ENCODE data around the gene SYT7. TPM values are rescaled to one million over a fixed set of nuclear protein-coding genes. Genes with fewer than 3 reads are reported as not detected.

Gene SYT7
- total RNA-seq, 1 donor from 2014 or later, result 4.8 TPM

GRCh38 chr11:61560751-61561150, 20.1 kb downstream of the SYT7 start:
- peaks cover 33% of the 10 kb centered on the region for H3K27me3 ChIP-seq
- no peaks in the 10 kb centered on the region for H3K4me1 ChIP-seq
- no peak for TF ChIP-seq CTCF (IDR thresholded peaks at IDR 0.05)
- no peaks in the 10 kb centered on the region for H3K9me3 ChIP-seq
- H3K4me3 ChIP-seq, result no peak overlapping the region
- intact Hi-C loops (cut with DNase I), result no loop called here
- no peak overlapping the region for H3K27ac ChIP-seq
- ATAC-seq (no peak), DNase-seq (no peak)
- H3K36me3 ChIP-seq, result no peaks in the 10 kb centered on the region

- DNase-seq (no peak), ATAC-seq (no peak)
- Histone ChIP-seq H3K4me1 (no peaks in the 10 kb centered on the region), H3K36me3 (no peaks in the 10 kb centered on the region), H3K27me3 (peaks cover 42% of the 10 kb centered on the region), H3K4me3 (no peak overlapping the region), H3K27ac (no peak overlapping the region), H3K9me3 (no peaks in the 10 kb centered on the region)
- intact Hi-C loops (cut with DNase I), result no loop called here
- TF ChIP-seq CTCF (IDR thresholded peaks at IDR 0.05), result no peak
Observed at GRCh38 chr11:61556621-61557020, 24.3 kb downstream of the SYT7 start.

GRCh38 chr11:61555978-61556377, 24.9 kb downstream of the SYT7 start:
- no peak for ATAC-seq
- peaks cover 42% of the 10 kb centered on the region for H3K27me3 ChIP-seq
- DNase-seq, result no peak
- H3K9me3 ChIP-seq, result no peaks in the 10 kb centered on the region
- no peak for TF ChIP-seq CTCF (IDR thresholded peaks at IDR 0.05)
- intact Hi-C loops (cut with DNase I), result no loop called here
- no peaks in the 10 kb centered on the region for H3K36me3 ChIP-seq
- H3K4me1 ChIP-seq, result no peaks in the 10 kb centered on the region
- no peak overlapping the region for H3K4me3 ChIP-seq
- no peak overlapping the region for H3K27ac ChIP-seq

GRCh38 chr11:61555051-61555969, 25.6 kb downstream of the SYT7 start:
- no peaks in the 10 kb centered on the region for H3K36me3 ChIP-seq
- H3K9me3 ChIP-seq, result no peaks in the 10 kb centered on the region
- no peaks in the 10 kb centered on the region for H3K4me1 ChIP-seq
- no peak overlapping the region for H3K27ac ChIP-seq
- peak; percentile 14 for TF ChIP-seq CTCF (IDR thresholded peaks at IDR 0.05)
- DNase-seq, result no peak
- peaks cover 42% of the 10 kb centered on the region for H3K27me3 ChIP-seq
- no peak for ATAC-seq
- no peak overlapping the region for H3K4me3 ChIP-seq
- intact Hi-C loops (cut with DNase I), result no loop called here

- H3K27ac ChIP-seq, result no peak overlapping the region
- H3K4me1 ChIP-seq, result no peaks in the 10 kb centered on the region
- H3K36me3 ChIP-seq, result no peaks in the 10 kb centered on the region
- no peaks in the 10 kb centered on the region for H3K9me3 ChIP-seq
- peaks cover 34% of the 10 kb centered on the region for H3K27me3 ChIP-seq
- intact Hi-C loops (cut with DNase I), result no loop called here
- DNase-seq (no peak), ATAC-seq (no peak)
- TF ChIP-seq CTCF (IDR thresholded peaks at IDR 0.05), result no peak
- H3K4me3 ChIP-seq, result no peak overlapping the region
Observed at GRCh38 chr11:61554172-61554988, 26.5 kb downstream of the SYT7 start.
